NCI-H187 treated with DMSO at 0.1 percent for 48 hours (cell line): Measurements from ENCODE around the gene SLC22A9.
"Not testable (repeated sequence)": the region's sequence is repeated elsewhere in the genome, so short reads cannot be mapped to it uniquely, and the experiment has no call there.

Experiments
- DNase-seq: peaks from one replicate; lab custom pipeline; 2025; lab: John Stamatoyannopoulos, UW

The SLC22A9 gene

DNA sequence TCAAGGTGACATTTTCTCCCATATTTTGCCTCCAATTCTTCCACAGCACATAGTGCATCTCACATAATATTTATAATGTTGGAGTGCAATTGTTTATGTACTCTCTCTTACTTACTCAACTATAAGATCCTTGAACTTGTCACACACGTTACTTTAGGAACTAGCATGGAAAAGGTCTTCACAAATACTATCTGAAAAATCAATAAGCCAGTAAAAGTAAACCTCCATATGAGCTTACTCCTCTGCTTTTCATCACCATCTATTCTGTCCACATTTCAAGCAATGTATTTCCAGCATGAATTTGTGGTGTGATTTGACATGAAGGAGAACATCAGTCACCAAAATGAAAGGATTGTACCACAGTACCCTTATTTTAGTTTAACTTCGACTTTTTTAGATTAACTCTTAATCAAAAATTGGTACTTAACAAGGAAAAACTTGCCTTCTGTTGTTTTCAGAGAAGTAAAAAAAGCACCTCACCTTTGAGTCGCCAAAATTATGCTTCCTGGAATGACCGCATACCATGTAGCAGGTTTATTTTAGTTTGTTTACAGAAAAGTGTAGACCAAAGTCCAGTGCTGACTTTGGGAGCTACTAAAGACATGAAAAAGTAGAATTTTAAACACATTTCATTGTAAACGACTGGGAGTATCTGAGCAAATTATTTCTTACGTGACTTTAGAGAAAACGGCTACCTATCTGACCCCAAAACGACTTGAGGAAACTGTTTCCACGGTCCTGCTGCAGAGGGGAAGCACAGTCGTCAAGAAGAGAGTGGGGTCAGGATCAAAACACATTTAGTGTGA, at the start of gene SLC22A9:
SLC22A9 (plus strand) TSS at position 621 of the 806 bp plus-strand sequence. CDS start 272 bp downstream, outside the sequence.
- DNase-seq = no peak

DNA sequence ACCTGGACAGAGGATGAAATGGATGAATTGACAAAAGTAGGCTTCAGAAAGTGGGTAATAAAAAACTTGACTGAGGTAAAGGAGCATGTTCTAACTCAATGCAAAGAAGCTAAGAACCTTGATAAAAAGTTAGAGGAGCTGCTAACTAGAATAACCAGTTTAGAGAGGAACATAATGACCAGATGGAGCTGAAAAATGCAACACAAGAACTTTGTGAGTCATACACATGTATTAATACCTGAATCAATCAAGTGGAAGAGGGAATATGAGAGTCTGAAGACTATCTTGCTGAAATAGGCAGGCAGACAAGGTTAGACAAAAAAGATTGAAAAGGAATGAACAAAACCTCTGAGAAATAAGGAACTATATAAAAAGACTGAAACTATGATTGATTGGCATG, 47.9 kb upstream of the SLC22A9 start:
- no peak for DNase-seq

DNA sequence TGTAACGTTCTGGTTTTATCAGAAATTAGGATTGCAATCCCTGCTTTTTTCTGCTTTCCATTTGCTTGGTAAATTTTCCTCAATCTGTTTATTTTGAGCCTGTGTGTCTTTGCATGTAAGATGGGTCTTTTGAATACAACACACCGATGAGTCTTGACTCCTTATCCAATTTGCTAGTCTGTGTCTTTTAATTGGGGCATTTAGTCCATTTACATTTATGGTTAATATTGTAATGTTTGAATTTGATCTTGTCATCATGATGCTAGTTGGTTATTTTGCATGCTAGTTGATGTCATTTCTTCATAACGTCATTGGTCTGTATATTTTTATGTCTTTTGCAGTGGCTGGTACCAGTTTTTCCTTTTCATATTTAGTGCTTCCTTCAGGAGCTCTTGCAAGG, 34.5 kb upstream of the SLC22A9 start:
- DNase-seq = not testable (repeated sequence)

DNA sequence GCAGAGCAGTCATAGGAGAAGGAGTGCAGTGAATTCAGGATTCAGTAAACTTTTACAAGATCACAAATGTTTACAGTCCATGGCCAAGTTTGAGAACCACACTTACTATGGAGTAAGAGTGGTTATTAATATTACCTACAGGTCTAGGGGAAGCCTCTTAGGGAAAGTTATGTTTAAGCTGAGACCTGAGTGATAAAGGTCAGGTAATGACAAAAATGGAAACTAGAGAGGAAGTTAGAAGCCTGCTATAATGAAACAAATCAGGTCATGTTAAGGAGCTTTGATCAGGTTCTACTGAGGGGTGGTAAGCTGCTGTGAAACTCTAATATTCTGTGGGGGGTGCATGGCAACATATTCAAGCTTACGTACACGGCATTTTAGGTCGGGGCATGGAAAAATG, 32.5 kb upstream of the SLC22A9 start:
- DNase-seq = no peak

DNA sequence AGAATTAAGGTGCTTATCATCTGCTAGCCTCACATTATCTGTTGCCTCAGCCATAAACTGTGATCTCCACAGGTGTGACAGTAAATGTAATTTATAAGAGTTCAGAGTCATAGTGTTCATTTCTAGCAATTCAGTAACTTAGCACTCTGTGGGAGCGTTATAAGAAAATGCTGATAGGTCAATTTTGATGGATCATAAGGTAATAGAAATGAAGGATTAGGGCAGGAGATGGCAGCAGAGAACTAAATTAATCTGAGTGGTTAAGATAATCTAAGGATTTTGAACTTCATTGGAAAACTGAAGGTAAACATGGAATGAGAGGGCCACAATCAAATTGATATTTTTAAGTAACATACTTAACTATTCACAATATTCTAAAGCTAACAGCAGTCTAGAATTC, 26.5 kb upstream of the SLC22A9 start:
- DNase-seq = no peak

DNA sequence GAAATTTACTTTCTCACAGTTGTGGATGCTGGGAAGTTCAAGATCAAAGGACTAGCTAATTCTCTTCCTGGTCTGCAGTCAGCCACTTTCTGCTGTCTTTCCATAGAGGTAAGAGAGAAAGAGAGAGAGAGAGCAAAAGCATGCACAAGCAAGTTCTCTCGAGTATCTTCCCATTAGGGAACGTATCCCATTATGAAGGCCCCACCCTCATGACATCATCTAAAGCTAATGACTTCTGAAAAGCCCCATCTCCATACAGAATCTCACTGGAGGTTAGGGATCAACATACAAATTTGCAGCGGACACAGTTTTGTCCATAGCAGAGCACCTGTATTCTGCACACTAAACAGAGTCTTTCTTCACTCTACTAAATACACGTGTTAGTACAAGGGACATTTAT, 17.4 kb upstream of the SLC22A9 start:
- no peak for DNase-seq

DNA sequence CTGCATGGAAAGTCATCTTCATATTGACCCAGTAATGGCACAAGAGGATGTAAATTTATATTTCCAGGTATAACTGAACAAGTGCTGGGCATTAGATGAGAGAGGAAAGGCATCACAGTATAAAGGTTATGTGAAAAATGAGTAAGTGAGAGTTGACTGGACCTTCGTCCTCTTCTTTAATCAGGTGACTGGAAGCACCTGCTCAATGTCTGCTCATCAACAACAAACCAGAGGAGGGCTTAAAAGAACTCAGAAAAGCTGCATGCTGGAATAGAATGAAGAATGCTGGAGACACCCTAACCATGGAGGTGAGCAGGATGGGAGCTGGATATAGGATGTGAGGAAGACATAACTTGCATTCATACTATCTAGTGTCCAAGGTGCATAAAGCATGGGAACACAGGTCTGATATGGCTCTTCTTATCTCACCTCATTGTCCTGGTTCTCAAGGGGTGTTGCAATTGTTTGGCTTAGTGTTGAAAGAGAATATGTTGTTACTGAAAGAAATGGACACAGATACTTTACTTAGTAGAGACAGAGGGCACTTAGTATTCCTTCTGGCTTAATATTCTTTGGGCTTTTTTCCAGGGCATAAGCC, 7.3 kb upstream of the SLC22A9 start:
- no peak for DNase-seq

DNA sequence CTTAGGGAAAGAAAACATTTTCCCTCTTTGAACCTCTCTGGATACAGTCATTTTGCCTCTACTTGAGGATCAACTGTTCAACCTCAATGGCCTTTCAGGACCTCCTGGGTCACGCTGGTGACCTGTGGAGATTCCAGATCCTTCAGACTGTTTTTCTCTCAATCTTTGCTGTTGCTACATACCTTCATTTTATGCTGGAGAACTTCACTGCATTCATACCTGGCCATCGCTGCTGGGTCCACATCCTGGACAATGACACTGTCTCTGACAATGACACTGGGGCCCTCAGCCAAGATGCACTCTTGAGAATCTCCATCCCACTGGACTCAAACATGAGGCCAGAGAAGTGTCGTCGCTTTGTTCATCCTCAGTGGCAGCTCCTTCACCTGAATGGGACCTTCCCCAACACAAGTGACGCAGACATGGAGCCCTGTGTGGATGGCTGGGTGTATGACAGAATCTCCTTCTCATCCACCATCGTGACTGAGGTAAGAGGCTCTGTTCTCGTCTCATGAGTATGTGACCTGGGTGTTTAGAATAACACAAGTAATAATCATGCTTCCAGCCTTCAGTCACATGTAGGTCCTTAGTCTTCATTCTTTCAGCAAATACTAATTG, 495 bp downstream of the SLC22A9 start:
- no peak for DNase-seq

DNA sequence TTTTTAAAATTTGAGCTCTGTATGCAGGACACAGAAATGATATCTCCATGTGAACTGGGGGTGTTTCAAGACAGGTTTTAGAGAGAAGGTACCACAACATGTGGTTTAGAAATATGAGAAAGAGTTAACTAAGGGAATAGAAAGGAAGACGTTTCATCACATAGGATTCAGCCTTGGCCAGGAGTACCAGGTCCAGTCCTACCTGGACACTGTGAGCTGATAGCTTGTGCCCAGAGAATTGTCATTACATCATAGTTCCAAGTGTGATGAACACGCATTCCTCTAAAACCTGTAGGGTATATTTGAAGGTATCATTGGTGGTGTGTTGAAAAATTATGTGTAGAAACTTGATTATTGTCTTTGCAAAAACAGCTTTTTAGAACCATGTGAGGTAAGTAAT, 1.8 kb downstream of the SLC22A9 start:
- no peak for DNase-seq

DNA sequence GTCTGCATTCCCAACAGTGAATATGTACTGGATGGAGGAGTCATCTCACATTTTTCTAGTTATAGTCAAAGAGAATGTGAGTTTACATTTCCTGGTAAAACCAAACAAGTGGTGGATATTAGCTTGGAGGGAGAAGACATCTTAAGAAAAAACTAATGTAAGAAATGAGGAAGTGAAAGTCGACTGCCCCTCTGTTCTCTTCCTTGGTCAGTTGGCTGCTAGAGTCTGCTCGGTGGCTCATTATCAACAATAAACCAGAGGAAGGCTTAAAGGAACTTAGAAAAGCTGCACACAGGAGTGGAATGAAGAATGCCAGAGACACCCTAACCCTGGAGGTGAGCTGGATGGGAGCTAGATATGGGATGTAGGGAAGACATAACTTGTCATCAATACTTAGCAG, 5.8 kb downstream of the SLC22A9 start:
- DNase-seq = no peak

DNA sequence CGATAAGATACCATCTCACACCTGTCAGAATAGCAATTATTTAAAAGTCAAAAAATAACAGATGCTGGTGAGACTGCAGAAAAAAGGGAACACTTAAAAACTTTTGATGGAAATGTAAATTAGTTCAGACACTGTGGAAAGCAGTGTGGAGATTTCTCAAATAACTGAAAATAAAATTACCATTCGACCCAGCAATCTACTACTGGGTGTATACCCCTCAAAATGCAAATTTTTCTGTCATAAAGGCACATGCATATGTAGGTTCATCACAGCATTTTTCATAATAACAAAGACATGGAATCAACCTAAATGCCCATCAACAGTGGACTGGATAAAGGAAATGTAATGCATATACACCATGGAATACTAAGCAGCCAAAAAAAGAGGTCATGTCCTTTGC, 10.5 kb downstream of the SLC22A9 start:
- DNase-seq = no peak

DNA sequence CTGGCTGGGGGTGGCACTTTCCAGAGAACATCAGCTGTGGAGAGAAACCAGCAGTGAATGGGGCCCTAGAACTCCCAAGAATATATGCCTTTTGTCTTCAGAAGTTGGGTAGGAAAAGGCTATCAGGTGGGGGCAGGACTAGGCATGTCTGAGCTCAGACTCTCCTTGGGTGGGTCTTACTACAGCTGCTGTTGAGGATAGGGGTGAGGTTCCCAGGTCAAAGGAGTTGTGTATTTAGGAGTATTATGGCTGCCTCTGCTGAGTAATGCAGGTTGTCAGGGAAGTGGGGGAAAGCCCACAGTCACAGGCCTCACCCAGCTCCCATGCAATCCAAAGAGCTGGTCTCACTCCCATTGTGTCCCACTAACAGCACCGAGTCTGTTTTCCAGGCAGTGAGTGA, 26.1 kb downstream of the SLC22A9 start:
- no peak for DNase-seq

DNA sequence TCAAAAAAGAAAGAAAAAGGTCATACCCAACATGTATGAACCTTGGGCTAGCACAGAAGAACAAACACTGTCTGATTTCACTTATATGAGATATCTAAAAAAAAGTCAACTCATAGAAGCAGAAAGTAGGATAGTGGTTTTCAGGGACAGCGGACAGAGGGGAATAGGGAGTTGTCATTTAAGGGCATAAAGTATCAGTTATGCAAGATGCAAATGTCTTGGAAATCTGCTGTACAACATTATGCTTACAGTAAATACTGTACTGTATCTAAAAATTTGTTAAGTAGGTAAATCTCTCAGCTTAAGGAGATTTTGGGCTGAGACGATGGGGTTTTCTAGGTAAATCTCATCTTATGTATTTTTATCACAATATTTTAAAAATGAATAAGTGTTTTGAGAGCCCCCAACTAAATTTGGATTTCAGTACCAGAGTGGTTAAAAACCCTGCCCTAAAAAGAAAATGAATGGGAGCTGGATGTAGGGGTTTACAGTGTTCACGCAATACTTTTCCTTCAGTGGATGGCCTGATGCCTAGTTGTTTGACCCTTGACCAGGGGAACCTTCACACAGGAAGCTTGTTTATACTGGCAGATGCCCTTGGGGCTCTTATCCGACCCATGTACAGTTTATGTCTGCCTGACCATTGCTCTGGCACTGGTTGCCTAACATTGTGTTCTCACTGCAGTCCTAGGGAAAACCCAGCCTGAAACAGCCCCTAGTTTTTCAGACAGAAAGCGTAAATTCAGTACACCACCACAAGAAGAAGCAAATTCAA, 34.8 kb downstream of the SLC22A9 start:
- DNase-seq = no peak

DNA sequence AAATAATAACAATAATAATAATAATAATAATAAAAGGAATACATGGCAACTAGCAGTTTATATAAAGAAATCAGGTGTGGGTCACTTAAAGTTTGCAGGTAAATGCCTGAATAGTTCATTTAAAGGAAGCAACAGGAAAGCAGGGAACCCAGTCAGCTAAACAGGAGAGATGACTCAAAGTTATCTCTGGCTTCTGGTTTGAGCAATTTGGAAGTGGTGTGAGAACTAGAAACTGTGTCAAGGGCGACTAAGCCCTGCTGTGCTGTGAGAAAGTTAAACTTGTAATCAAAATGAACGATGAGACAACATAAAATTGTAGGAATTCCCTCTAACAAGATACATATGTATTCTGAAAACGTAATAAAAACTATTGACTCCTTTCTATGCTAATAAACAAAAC, 35.5 kb downstream of the SLC22A9 start:
- no peak for DNase-seq

DNA sequence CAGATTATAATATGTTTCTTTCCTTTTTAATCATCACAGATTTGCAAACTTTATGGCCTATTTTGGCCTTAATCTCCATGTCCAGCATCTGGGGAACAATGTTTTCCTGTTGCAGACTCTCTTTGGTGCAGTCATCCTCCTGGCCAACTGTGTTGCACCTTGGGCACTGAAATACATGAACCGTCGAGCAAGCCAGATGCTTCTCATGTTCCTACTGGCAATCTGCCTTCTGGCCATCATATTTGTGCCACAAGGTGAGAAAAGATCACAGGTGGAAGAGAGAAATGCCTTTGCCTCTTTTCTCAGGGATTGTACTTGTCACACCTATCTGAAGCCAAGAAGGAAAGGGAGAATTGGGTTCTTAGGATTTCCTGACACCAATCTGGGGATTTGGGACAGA, 36.9 kb downstream of the SLC22A9 start:
- DNase-seq = no peak

DNA sequence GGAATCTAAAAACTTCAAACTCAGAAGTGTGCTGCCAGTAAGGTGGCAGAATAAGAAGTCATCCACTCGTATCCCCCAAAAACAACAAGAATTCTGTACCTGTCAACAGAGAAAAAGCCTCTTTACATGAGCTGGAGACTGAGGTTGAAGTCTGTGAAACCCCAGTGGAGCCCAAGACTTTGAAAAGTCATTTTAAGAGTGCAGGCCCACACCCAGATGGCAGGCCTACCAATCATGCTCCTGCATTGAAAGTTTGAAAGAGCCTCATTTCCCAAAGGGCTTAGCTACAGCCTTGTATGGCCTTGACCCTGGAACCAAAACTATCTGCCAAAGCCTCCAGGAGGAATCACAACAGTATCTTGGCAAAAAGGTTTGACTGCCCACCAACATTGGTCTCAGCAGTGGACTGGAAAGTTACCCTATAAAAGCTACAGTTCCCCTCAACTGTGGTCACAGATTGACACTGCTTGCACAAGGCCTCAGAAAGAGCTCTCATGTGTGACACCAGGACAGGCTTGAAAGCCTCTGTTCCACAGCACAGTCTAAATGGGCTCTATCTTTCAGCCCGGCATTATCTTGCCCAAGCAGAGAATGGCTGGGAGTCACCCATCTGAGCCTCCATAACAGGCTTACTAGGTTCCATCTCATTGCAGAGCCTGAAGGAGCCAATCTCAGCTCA, 47.7 kb downstream of the SLC22A9 start:
- DNase-seq = no peak

DNA sequence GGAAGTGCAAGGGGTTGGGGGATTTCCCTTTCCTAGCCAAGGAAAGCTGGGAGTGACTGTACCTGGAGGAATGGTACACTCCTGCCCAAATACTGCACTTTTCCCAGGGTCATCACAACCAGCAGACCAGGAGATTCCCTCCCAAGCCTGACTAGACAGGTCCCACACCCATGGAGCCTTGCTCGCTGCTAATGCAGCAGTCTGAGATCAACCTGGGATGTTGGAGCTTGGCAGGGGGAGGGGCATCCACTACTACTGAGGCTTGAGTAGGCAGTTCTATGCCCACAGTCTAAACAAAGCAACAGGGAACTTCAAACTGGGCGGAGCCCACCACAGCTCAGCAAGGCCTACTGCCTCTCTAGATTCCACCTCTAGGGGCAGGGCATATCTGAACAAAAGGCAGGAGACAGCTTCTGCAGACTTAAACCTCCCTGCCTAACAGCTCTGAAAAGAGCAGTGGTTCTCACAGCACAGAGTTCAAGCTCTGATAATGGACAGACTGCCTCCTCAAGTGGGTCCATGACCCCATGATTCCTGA, 58.5 kb downstream of the SLC22A9 start:
- no peak for DNase-seq

DNA sequence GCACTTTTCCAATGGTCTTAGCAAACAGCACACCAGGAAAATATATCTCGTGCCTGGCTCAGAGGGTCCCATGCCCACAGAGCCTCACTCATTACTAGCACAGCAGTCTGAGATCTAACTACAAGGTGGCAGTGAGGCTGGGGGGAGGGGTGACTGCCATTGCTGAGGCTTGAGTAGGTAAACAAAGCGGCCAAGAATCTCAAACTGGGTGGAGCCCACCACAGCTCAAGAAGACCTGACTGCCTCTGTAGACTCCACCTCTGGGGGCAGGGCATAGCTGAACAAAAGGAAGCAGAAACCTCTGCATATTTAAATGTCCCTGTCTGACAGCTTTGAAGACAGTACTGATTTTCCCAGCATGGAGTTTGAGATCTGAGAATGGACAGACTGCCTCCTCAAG, 61.1 kb downstream of the SLC22A9 start:
- not testable (repeated sequence) for DNase-seq

DNA sequence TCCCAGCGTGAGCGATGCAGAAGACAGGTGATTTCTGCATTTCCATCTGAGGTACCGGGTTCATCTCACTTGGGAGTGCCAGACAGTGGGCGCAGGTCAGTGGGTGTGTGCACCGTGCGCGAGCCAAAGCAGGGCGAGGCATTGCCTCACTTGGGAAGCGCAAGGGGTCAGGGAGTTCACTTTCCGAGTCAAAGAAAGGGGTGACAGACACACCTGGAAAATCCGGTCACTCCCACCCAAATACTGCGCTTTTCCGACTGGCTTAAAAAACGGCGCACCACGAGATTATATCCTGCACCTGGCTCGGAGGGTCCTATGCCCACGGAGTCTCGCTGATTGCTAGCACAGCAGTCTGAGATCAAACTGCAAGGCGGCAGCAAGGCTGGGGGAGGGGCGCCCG, 65.8 kb downstream of the SLC22A9 start:
- DNase-seq = not testable (repeated sequence)

DNA sequence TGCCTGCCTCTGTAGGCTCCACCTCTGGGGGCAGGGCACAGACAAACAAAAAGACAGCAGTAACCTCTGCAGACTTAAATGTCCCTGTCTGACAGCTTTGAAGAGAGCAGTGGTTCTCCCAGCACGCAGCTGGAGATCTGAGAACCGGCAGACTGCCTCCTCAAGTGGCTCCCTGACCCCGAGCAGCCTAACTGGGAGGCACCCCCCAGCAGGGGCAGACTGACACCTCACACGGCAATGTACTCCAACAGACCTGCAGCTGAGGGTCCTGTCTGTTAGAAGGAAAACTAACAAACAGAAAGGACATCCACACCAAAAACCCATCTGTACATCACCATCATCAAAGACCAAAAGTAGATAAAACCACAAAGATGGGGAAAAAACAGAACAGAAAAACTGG, 66.2 kb downstream of the SLC22A9 start:
- not testable (repeated sequence) for DNase-seq

DNA sequence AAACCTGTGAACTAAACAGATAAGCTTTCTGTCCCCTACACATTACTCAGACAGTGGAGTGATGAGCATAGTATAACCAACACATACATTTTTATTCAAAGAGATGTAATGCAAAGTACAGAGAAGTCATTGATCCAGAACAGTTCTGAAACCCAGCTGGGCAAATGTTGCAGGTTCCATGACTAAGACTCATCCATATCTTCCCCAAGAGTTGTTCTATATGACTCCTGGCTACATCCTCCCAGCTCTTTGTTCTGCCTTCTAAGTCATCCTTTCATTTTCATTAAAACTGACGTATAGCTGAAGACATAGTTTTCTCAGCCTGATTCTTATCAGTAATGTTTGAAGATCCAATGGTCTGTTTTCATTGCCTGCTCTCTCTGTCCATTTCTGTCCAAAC, 74.1 kb downstream of the SLC22A9 start:
- DNase-seq = no peak

DNA sequence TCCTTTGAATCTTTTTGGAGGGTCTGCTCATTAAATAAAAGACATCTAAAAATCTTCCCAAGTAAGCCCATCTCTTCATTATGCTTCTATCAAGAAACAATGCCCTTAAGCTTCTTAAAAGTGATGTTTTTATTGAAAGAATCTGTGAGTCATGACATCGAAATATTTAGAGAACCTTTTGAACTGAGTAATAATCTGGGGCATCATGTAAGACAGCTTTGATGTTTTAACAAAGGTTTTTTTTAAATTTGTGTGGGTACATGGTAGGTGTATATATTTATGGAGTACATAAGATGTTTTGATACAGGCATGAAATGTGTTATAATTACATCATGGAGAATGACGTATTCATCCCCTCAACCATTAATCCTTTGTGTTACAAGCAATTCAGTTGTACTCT, 74.6 kb downstream of the SLC22A9 start:
- DNase-seq = no peak
